GM23338 (cell line): Measurements from ENCODE around the gene IGDCC3. TPM values are rescaled to one million over a fixed set of nuclear protein-coding genes. Genes with fewer than 3 reads are reported as not detected.
"Not testable (repeated sequence)": the region's sequence is repeated elsewhere in the genome, so short reads cannot be mapped to it uniquely, and the experiment has no call there.

Experiments
- ATAC-seq: fragments of 200-7000 bp; cut with Tn5 transposase; 3 replicates; pipeline ENCODE4 v1.9.1; 2020
- DNase-seq: peaks from one replicate; pipeline ENCODE4 v3.0.0-alpha.2; 2015; ENCODE audit warnings: low spot score
- H2AFZ ChIP-seq: fragments of 200-600 bp; sonication (generic); 2 replicates; pipeline ENCODE4 v1.8.0; 2016; ENCODE audit warnings: antibody characterized with exemption, mild to moderate bottlenecking, moderate library complexity
- H3F3A ChIP-seq: fragments of 200-600 bp; sonication (generic); replicated peaks from 2 replicates; pipeline ENCODE4 v1.8.0; 2017; ENCODE audit warnings: antibody characterized with exemption, mixed run types, low read depth
- H3K27ac ChIP-seq: fragments of 200-600 bp; sonication (generic); 2 replicates; pipeline ENCODE4 v1.6.1; 2016; ENCODE audit warnings: low read depth
- H3K27me3 ChIP-seq: fragments of 200-600 bp; sonication (generic); 2 replicates; pipeline ENCODE4 v1.8.0; 2016; ENCODE audit warnings: mild to moderate bottlenecking, mixed run types, moderate library complexity; ENCODE audit not compliant: insufficient read depth
- H3K36me3 ChIP-seq: fragments of 200-600 bp; sonication (generic); 2 replicates; pipeline ENCODE4 v1.8.0; 2016; ENCODE audit warnings: mild to moderate bottlenecking; ENCODE audit not compliant: insufficient read depth
- H3K4me1 ChIP-seq: fragments of 200-600 bp; sonication (generic); 2 replicates; pipeline ENCODE4 v1.8.0; 2016; ENCODE audit warnings: mild to moderate bottlenecking, moderate library complexity; ENCODE audit not compliant: insufficient read depth
- H3K4me2 ChIP-seq: fragments of 200-600 bp; sonication (generic); 2 replicates; pipeline ENCODE4 v1.7.1; 2017; ENCODE audit warnings: mixed run types
- H3K4me3 ChIP-seq: fragments of 200-600 bp; sonication (generic); 2 replicates; pipeline ENCODE4 v1.6.1; 2016; ENCODE audit warnings: mixed run types
- H3K79me2 ChIP-seq: fragments of 200-600 bp; sonication (generic); replicated peaks from 2 replicates; pipeline ENCODE4 v1.8.0; 2017; ENCODE audit warnings: mild to moderate bottlenecking; ENCODE audit not compliant: insufficient read depth
- H3K9me2 ChIP-seq: fragments of 200-600 bp; sonication (generic); 2 replicates; pipeline ENCODE4 v1.8.0; 2017; ENCODE audit not compliant: insufficient read depth
- H4K20me1 ChIP-seq: fragments of 200-600 bp; sonication (generic); replicated peaks from 2 replicates; pipeline ENCODE4 v1.8.0; 2017; ENCODE audit warnings: mild to moderate bottlenecking; ENCODE audit not compliant: insufficient read depth
- H3K27ac Mint-ChIP-seq: 2 replicates; pipeline ENCODE4 v1.8.0; 2020; ENCODE audit warnings: inconsistent platforms, mild to moderate bottlenecking, moderate library complexity, mixed read lengths
- H3K27me3 Mint-ChIP-seq: 3 replicates; pipeline ENCODE4 v1.8.0; 2022; ENCODE audit warnings: low read depth, mild to moderate bottlenecking, moderate library complexity, mixed read lengths, inconsistent platforms; ENCODE audit not compliant: insufficient read depth, poor library complexity
- H3K36me3 Mint-ChIP-seq: 3 replicates; pipeline ENCODE4 v1.8.0; 2021; ENCODE audit warnings: low read depth, mild to moderate bottlenecking, inconsistent platforms, moderate library complexity, mixed read lengths
- H3K4me1 Mint-ChIP-seq: 3 replicates; pipeline ENCODE4 v1.8.0; 2020; ENCODE audit warnings: mild to moderate bottlenecking, inconsistent platforms, mixed read lengths
- H3K4me3 Mint-ChIP-seq: 3 replicates; pipeline ENCODE4 v1.8.0; 2021; ENCODE audit warnings: moderate library complexity, mild to moderate bottlenecking, inconsistent platforms, mixed read lengths
- H3K9me3 Mint-ChIP-seq: 3 replicates; pipeline ENCODE4 v1.8.0; 2020; ENCODE audit warnings: moderate library complexity, mild to moderate bottlenecking, inconsistent platforms, mixed read lengths
- CREB1 ChIP-seq: fragments of 250-450 bp; sonication (Bioruptor Pico); IDR thresholded peaks from 2 replicates; pipeline ENCODE4 v1.5.0; 2020; ENCODE audit warnings: low read depth, mild to moderate bottlenecking, moderate library complexity
- EZH2 ChIP-seq: fragments of 200-600 bp; sonication (generic); IDR thresholded peaks from one replicate; pipeline ENCODE4 v1.8.0; 2017; ENCODE audit warnings: antibody characterized with exemption, mild to moderate bottlenecking, low read depth; ENCODE audit not compliant: unreplicated experiment
- EZH2phosphoT487 ChIP-seq: fragments of 200-600 bp; sonication (generic); IDR thresholded peaks from one replicate; pipeline ENCODE4 v1.8.1; 2018; ENCODE audit warnings: antibody characterized with exemption; ENCODE audit not compliant: unreplicated experiment
- NANOG ChIP-seq: IDR thresholded peaks from 2 replicates; pipeline ENCODE4 v1.6.1; 2016; ENCODE audit warnings: antibody characterized with exemption, borderline replicate concordance
- POLR2AphosphoS5 ChIP-seq: IDR thresholded peaks from 2 replicates; pipeline ENCODE4 v1.6.1; 2016; ENCODE audit warnings: antibody characterized with exemption, low read depth
- ZNF331 ChIP-seq: fragments of 250-450 bp; sonication (Bioruptor Pico); IDR thresholded peaks from 2 replicates; pipeline ENCODE4 v1.5.0; 2020; ENCODE audit warnings: low read depth, mild to moderate bottlenecking, moderate library complexity
- ZNF462 ChIP-seq: fragments of 250-450 bp; sonication (Bioruptor Pico); IDR thresholded peaks from 2 replicates; pipeline ENCODE4 v1.5.0; 2020; ENCODE audit warnings: mild to moderate bottlenecking, moderate library complexity
- polyA plus RNA-seq: library from polyadenylated mRNA; unstranded; fragments of >200 nt; fragmentation: Nextera tagmentation; extraction: Ambion mirVana; gene quantifications from 2 replicates; pipeline ENCODE4 v1.2.1, GENCODE V29; 2016
- total RNA-seq: library from RNA; depleted of rRNA; stranded (reverse); fragments of >200 nt; shearing (Covaris generic); gene quantifications from 2 replicates; pipeline ENCODE4 v1.2.3, GENCODE V29; 2014

Gene IGDCC3
- total and polyA plus RNA-seq, 2 experiments from 2014 or later, result 15.3 to 30.7 TPM

DNA sequence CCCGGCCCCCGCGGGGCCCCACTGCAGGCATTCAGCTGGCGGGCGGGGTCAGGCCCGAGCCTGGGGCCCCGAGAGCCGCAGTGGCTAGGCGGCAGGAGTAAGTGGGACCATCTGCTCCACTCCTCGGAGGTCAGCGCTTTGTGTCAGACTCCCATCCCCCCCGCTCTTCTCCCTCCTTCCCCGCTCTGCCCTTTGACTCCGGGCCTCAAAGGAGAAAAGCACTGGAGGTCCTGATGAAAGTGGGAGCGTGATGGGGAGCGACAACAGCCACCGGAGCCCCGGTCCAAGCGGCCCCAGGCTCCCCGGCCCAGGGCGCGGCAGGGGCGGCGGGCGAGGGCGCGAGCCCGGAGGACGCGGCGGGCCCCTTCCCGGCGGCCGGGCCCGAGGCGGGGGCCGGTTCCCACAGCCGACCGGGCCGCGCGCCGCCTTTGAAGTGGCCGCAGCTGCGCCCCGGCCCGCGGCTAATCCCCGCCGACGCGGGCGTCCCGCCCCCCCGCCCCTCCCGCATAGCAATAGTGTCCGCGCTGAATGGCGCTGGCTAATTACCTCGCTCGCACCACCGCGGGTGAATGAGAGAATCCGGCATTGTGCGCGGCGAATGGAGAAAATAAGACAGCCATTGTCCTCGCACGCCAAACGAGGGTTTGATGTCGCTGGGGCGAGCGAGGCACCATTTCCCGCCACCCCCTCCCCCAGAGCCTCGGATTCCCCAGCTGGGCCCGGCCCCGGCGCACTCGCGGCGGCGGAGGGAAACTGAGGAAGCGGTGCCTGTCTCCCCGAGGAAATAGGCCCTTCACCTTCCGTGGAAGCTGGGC is 22.4 kb downstream of the IGDCC3 start (continued):
- TF ChIP-seq ZNF462 (no peak), POLR2AphosphoS5 (no peak), ZNF331 (CRISPR knock-in tag) (no peak)

- Histone ChIP-seq H3K9me2 (no peaks in the 10 kb centered on the region), H3K4me1 (peaks cover 12% of the 10 kb centered on the region), H3K79me2 (0 out of 2 replicates have a peak, but pooled peaks cover 3% of the 10 kb centered on the region), H3K36me3 (no peaks in the 10 kb centered on the region), H4K20me1 (peaks cover 13% of the 10 kb centered on the region; the same call in 1 of the 2 replicates), H3F3A (0 out of 2 replicates have a peak, but pooled peaks cover 15% of the 10 kb centered on the region), H3K4me2 (peak overlapping the region; percentile 79), H2AFZ (no peak overlapping the region; the same call in 1 of the 2 replicates), H3K27ac (no peak overlapping the region), H3K4me3 (peak overlapping the region; percentile 75), H3K27me3 (peaks cover 72% of the 10 kb centered on the region)
- H3K27me3 Mint-ChIP-seq, result peaks cover 30% of the 10 kb centered on the region
- peaks cover 35% of the 10 kb centered on the region for H3K36me3 Mint-ChIP-seq
- H3K4me1 Mint-ChIP-seq, result peaks cover 13% of the 10 kb centered on the region
- DNase-seq (no peak), ATAC-seq (peak; percentile 41)
- TF ChIP-seq EZH2phosphoT487, result no peak
- TF ChIP-seq CREB1, result no peak
- TF ChIP-seq EZH2, result no peak
- TF ChIP-seq NANOG, result no peak
- TF ChIP-seq ZNF331 (CRISPR knock-in tag), result no peak
- H3K4me3 Mint-ChIP-seq, result peak overlapping the region; percentile 21
- H3K27ac Mint-ChIP-seq, result no peak overlapping the region
- peaks cover 33% of the 10 kb centered on the region for H3K9me3 Mint-ChIP-seq
These were observed 23.0 kb downstream of the IGDCC3 start for GRCh38 chr15:65354835-65355172.

DNA sequence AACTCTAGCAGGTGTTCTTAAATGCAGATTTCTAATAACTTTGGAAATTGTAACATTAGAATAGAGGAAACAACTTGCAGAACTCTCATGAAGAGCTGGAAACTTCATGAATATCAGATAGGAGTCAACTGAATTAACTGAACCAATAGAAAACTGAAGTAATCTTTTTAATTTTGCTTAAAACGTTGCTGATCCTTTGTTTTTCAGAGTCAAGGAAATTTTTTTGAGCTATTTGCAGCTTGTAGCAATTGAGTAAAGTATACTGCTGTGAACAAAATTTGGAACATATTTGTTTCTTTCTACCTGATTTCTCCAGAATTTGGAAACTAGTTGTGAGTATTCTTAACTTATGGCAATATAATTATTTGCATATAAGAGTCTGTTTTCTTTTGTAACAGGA is 25.8 kb downstream of the IGDCC3 start:
- not testable (repeated sequence) for H3K79me2 ChIP-seq, H3K27ac ChIP-seq, H3K9me2 ChIP-seq, H3K4me3 ChIP-seq, ATAC-seq, H4K20me1 ChIP-seq, H3K36me3 ChIP-seq, DNase-seq, H2AFZ ChIP-seq, H3K4me2 ChIP-seq, H3K4me3 Mint-ChIP-seq, H3K27ac Mint-ChIP-seq, H3F3A ChIP-seq
- Mint-ChIP-seq H3K9me3 (peaks cover 33% of the 10 kb centered on the region), H3K27me3 (peaks cover 24% of the 10 kb centered on the region), H3K4me1 (peaks cover 19% of the 10 kb centered on the region), H3K36me3 (peaks cover 39% of the 10 kb centered on the region)
- Histone ChIP-seq H3K4me1 (peaks cover 12% of the 10 kb centered on the region), H3K27me3 (peaks cover 55% of the 10 kb centered on the region)
